Stimulated activated CD4-positive, alpha-beta T cell treated with anti-CD3 and anti-CD28 coated beads, TNF-alpha, amount 100 ng/mL, for 48 hours (primary cell): ENCODE results near the gene SFSWAP.
"Not testable (repeated sequence)": the region's sequence is repeated elsewhere in the genome, so short reads cannot be mapped to it uniquely, and the experiment has no call there.

Source experiments
- DNase-seq, 3 donors: peaks; one replicate each; pipeline ENCODE4 v3.0.0-alpha.2; 2020; ENCODE audit warnings: low read depth in 3 of 3

The SFSWAP gene

DNA sequence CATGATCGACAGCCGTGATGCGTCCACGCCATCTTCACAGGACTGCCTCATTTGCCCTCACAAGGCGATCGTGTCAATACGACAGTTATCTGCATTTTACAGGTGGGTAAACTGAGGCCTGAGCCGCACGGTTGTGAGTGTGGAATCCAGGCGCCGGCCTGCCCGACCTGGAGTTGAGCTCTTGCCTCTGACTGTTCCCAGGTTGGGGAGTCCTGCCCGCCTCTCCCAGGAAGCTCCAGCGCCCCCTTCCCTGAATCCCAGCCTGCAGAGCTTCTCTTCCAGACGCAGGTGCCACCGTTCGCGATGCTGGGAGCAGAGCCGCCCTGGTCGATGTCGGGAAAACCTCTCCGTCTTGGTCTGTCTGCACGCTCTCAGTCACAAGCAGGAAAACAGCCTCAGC, 31.1 kb upstream of the SFSWAP start:
- not testable (repeated sequence) for DNase-seq

DNA sequence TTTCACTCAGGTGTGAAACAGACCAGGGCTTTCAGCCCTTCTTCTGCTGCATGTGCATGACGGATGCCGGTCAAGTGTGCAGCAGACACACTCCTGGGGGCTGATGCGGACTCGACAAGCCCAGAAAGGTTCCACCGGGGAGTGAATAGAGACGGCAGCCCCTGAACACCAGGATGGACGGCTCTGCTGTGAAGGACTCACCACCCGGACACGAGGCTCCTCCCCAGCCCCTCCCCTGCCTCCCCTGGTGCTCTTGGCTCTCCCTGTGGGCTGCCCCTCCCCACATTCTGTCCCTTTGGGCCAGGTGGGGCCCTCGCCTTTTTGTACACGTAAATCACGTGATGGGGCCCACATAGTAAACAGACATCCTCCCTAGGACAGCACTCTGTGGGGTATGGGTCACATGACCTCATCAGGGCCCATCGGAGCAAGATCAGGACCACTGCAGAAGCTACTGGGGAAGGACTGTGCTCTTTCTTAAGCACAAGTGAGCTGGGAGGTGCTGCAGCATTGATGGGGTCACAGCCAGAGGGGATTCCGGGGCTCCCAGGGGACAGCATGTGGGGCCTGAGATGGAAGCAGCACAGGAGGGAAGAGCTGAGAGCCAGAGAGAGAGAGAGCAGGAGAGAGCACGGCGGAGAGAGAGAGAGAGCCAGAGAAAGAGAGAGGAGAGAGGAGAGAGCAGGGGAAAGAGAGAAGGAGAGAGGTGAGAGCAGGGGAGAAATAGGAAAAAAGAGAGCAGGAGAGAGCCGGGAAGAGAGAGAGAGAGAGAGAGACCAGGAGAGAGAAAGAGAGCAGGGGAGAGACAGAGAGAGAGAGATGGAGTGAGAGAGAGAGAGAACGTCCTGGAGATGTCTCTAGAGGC, 30.3 kb upstream of the SFSWAP start:
- DNase-seq = not testable (repeated sequence)

DNA sequence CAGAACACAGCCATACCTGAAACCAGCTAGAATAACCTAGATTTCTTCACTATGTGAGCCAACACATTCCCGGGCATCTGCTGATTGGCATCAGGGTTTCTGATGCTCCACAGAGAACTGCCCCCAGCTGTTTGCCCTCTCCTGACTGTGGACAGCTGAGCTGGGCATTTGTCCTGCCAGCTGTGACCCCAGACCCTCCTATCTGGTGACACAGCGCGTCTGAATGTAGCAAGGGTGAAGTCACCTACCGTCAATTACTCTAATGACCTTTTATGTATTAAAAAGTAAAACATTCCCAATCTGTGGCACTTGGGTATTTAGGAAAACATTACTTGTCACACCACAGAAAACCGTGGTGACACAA, 29.7 kb upstream of the SFSWAP start:
- DNase-seq = no peak

DNA sequence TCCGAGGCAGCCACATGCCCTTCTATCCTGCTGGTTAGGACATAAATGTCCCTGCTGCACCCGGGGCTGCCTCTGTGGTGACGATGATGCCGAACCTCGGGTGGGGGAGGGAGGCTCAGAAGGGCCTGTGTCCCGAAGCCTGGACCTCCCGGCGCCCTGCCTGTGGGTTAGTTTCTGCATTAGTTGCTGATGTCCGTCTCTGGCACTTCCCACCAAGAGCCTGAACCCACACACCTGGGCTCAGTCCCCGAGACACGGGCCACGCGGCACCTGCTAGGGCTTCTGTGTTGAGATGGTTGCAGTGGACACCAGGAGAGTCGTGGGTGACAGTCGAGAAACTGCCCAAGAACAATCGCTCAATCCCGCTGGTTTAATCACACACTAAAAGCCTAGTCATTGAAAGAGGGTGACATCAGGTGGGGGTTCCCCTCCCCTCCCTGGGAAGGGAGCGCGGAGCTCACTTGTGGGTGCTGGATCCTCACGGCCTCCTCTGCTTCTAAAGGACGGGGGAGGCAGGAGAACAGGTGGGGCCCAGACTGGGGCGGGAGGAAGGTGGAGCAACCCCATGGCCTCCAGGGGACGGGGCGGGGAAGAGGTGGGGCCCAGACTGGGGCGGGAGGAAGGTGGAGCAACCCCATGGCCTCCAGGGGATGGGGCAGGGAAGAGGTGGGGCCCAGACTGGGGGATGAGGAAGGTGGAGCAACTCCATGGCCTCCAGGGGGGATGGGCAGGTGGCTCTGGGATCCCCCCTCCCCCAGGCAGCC, 29.0 kb upstream of the SFSWAP start:
- peak; percentile 27 to 62 (median 38) for DNase-seq

DNA sequence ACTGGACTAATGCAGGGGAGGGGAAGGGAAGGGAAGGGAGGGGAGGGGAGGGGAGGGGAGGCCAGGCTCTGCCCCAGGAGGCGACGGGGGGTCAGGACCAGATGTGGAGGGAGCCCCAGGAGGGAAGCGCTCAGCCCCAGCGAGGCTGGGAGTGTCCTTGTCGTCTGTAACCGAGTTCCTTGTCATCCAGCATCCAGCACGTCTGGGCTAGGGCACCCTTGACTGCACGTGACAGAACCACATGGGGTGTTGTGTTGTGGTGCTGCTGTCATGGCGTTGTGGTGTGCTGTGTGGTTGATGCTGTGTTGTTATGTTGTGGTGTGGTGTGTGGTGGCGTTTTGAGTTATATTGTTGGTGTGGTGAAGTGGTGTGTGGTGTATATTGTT, 28.4 kb upstream of the SFSWAP start:
- DNase-seq = no peak

DNA sequence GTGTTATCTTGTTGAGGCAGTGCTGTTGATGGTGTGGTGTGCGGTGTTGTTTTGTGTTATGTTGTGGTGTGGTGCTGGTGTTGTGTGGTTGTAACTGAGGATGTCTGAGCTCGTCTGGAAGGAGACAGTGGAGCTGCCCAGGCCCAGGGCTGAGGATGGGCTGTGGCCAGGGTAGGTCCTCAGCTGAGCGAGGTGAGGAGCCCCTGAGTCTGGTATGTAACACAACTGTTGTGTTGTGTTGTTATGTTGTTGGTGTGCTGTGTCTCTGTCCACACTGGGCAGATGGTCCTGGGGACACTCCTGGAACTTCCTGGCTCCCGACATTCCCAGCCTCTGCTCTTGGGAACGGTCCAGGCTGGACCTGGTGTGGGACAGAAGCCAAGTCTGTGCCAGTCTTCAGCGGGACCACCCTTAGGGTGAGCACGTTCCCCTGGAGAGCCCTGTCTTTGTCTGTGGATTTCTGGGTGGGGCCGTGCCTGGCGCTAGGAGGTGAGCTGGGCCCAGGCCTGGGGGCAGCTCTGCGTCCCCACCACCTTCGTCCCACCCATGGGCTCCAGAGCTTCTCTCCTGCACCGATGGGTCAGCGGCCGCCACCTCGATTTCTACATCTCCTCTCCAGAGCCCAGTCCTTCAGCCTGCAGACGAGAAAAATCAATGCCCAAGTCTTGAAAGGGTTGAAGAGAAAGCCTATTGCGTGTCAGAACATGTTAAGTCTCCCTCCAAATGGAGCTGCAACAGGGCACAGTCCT, 27.4 kb upstream of the SFSWAP start:
- DNase-seq = no peak

DNA sequence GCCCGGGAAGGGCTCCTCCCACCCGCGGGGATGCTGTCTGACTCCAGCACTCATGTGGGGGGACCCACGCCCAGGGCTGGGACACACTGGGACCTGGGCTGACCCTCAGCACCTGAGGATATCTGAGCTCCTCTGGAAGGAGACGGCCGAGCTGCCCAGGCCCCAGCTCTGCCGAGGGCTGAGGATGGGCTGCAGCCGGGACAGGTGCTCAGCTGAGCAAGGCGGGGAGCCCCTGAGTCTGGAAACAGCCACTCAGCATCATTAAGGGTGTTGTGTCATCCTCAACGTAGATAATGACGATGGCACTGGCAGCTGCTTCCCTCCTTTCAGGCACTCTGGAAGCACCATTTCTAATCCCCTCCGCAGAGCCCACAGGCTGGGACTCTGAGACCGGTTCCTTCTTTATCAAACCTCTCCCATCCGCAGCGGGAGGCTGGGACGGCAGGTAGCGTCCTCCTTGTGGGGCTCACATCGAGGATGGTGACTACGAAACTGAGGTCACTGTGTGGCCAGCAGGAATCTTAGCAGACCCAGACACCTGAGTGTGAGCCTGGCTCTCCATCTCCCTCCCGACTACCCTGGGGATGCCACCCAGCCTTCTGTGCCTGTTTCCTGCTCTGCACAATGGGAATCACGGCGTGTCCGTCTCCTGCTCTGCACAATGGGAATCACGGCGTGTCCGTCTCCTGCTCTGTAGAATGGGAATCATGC, 26.7 kb upstream of the SFSWAP start:
- DNase-seq = no peak

DNA sequence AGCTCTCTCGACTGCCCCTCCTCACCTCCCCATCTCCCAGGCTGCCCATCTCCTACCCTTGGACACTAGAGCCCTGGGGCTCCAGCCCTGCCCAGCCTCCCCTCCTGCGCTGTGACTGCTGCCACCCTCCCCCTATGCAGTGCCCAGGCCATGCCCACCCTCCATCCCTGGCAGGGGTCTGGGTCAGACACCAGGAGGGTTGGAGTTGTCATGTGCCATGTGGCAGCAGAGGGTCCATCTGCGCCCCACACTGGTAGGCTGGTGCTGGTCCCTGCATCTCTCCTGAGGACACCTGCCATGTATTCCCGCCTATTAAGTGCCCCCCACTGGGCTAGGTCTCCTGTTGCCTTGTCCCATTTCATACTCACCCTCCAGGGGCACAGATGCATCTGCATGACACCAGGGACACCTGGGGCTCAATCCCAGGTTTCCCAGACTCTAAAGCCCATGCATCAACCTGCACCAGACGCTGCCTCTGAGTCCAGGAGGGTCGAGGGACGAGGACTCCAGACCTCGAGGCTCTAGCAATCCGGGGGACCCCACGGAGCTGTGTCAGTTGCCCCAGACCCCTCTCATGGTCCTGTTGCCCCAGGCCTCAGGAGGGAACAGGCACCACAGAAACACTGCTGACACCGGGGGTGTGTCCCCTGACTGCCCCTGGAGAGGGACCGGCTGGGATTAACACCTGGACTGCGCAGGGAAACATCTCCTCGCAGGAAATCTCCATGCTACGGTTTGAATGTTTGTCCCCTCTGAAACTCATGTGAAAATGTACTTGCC, 23.4 kb upstream of the SFSWAP start:
- DNase-seq = no peak

DNA sequence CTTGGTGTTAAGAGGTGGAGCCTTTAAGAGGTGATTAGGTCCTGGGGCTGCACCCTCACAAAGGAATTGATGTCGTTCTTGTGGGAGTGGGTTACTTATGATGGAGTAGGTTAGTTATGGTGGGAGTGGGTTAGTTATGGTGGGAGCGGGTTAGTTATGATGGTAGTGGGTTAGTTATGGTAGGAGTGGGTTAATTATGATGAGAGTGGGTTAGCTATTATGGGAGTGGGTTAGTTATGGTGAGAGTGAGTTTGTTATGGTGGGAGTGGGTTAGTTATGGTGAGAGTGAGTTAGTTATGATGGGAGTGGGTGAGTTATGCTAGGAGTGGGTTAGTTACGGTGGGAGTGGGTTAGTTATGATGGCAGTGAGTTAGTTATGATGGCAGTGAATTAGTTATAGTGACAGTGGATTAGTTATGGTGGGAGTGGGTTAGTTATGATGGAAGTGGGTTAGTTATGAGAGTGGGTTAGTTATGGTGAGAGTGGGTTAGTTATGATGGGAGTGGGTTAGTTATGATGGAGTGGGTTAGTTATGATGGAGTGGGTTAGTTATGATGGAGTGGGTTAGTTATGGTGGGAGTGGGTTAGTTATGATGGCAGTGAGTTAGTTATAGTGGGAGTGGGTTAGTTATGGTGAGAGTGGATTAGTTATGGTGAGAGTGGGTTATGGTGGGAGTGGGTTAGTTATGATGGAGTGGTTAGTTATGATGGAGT, 22.6 kb upstream of the SFSWAP start:
- no peak for DNase-seq

DNA sequence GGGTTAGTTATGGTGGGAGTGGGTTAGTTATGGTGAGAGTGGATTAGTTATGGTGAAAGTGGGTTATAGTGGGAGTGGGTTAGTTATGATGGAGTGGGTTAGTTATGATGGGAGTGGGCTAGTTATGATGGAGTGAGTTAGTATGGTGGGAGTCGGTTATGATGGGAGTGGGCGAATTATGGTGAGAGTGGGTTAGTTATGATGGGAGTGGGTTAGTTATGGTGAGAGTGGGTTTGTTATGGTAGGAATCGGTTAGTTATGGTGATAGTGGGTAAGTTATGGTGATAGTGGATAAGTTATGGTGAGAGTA, 22.1 kb upstream of the SFSWAP start:
- no peak for DNase-seq

DNA sequence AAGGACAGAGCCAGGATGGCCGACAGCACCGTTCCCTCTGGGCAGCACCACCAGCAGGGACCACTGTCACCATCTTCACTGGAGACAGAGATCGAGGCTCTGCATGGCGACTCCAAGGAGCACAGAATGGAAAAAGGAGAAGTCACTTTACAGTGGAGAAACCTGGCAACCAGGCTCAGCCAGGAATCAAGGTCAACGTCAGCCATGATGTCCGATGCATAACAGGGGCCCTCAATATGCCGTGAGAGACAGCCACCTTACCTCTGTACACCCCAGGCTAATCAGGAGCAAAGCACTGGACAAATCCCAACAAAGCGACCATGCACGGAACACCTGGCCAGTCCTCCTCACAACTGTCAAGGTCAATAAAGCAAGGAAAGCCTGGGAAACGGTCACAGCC, 20.6 kb upstream of the SFSWAP start:
- DNase-seq = no peak

DNA sequence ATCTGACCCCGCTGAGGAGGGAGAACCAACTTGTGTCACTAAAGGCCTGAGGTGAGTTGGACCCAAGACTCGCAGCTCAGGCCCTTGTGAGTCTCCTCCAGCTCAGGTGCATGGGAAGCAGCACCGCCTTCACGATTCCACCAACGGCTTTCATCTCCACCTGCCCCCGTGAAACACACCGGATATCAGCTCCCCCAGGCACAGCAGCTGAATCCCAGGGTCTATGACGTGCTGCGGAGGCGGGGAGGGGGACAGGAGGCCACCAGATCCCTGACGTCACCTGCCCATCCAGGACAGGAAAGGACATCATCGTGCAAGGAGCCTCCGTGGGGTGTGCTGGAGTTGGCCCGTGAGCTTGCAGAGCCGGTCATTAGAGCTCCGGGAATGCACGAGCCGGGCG, 18.5 kb upstream of the SFSWAP start:
- no peak for DNase-seq

DNA sequence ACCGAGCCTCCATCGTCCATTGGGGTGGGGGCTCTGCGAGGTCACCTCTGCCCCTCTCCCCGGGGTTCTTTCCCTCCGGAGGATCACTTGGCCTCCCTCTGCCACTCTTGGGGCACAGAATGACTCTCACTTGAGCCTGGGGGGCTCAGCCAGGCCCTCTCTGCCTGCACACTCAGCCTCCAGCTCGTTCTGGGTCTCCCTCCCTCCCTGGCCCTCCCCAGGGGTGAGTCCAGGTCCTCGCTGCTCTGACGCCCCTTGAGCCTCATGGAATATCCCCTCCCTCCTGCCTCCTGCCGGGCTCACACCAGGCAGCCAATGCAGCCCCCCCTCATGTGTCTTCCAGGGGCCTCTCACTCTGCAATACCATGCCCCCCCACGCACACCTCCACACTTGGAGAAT, 17.7 kb upstream of the SFSWAP start:
- no peak for DNase-seq

DNA sequence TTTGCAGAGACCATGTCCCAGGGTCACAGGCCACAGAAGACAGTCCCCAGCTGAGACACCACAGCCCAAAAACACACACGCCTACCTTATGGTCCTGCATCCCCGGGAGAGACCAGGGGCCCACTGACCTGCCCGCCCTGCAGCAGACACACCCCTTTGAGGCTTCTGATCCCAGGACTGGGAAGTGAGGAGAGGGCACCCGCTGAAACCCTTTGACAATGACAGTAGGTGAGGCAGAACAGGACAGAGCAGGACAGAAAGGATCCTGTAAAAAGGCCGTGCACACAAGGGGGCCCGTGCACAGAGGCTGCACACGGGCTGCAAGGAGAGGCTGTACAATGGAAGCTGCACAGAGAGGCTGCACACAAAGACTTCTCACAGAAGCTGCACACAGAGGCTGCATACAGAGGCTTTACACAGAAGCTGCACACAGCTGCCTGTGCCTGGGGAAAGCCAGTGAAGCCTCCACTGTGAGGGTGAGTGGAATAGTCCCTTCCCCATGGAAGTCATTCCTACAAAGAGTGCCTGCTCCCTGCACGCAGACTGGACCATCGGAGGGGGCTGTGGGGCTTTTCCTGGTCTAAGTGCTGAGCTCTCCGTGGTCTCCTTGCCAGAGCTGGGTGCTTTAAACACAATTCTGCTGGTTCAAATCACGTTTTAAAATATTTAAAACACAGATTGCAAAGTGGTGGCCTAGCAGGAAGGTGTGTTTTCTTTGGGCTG, 16.6 kb upstream of the SFSWAP start:
- DNase-seq = no peak

DNA sequence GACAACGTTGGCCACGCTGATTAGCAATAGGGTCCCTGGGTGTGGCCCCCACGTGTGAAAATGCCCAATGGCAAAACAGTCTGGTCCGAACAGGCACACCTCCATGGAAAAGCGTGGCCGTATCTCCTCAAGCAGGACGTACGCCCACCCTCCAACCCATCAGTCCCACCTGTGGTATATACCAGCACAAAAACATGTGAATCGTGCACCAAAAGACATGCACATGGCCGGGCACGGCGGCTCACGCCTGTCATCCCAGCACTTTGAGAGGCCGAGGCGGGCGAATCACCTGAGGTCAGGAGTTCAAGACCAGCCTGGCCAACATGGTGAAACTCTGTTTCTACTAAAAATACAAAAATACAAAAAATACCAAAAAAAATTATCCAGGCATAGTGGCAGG, 14.9 kb upstream of the SFSWAP start:
- no peak for DNase-seq

DNA sequence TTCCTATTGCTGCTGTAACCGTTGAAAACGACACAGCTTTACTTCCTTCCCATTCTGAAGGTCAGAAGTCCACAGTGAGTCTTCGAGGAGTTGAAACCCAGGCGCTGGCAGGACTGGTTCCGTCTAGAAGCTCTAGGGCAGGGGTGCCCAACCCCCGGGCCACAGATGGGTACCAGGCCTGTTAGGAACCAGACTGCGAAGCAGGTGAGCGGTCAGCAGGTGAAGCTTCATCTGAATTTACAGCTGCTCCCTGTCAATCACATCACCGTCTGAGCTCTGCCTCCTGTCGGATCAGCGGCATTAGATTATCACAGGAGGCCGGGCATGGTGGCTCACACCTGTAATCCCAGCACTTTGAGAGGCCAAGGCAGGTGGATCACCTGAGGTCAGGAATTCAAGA, 12.6 kb upstream of the SFSWAP start:
- no peak for DNase-seq

DNA sequence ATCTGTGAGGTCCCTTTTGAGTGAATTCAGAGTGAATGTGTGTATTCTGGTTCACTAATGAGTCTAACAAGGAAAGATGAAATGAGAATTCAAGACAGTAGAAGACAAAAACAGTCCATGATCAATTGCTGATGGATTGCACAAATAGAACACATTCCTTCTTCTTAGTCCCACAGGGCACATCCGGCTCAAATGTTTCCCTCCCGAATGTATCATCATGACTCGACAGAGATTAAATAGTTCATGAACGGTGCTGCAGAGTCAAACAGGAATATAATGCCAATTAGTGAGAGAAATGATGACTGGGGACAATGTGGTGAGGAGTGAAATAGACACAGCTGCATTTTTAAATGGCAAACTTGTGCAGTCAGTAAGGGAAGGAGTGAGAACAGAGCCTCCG, 11.5 kb upstream of the SFSWAP start:
- no peak for DNase-seq

DNA sequence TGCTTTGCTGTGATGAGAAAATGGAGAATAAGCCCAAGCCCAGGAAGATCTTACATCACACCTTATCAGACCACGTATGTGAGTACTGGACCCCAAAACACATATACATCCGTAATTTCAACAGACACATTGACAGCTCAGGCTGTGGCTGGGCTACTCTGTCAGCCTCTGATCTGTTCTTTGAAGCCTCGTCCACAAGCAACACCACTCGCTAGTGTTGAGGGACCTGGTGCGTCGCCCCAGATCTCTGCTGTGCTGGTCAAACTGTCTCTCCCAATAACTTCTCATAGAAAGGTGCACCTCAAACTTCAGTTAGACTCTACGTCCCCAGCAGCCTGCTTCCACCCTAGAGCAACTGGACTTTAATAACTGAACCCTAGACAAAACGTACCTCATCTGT, 10.6 kb upstream of the SFSWAP start:
- no peak for DNase-seq

DNA sequence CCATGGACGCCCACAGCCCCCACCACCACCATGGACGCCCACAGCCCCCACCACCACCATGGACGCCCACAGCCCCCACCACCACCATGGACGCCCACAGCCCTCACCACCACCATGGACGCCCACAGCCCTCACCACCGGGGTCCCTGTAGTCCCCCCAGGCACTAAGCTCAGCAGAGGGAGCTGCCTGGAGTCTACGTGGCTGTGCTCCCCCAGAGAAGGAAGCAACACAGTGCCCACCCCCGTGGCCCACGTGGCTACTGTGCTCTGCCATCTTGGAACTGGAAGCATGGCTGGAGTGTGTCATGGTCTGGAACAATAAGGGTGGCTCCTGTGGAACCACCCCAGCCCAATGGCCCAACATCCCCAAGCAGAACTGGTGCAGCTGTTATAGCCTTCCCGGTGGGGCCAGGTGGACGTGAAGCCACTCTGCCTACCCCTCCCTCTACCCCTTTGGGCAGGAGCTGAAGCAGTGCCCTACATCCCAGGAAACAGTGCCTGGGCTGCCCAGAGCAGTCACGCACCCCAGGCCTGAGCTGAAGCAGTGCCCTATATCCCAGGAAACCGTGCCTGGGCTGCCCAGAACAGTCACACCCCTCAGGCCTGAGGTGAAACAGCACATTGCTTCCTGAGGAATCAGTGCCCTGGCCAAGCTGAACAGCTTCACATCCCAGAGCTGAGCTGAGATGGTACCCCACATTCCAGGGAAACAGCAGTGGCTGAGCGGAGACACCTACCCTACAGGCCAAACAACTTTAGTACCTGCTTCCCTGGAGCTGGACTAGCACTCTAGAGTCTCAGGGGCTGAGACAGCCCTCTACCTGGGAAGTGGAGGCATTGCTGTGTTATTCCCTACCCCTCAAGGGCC, 9.0 kb upstream of the SFSWAP start:
- no peak for DNase-seq
